Skin epidermis (tissue), 12 donors: Measurements from ENCODE around the gene C18orf32.
A peak's percentile ranks its signal among the peaks of the same experiment; 100 is the strongest.
"Not testable (repeated sequence)": the region's sequence is repeated elsewhere in the genome, so short reads cannot be mapped to it uniquely, and the experiment has no call there.

Source experiments
- H3K27ac ChIP-seq, 21 experiments: fragments of 200-600 bp; sonication (generic) in 11 of 21; one replicate each; pipeline ENCODE4 v1.5.0; 2020; ENCODE audit warnings: mild to moderate bottlenecking in 3 of 21, inconsistent platforms in 2 of 21, moderate library complexity in 2 of 21
- H3K4me3 ChIP-seq, 7 experiments: fragments of 200-600 bp; sonication (generic) in 2 of 7; one replicate each; pipeline ENCODE4 v1.5.0; 2020; ENCODE audit warnings: inconsistent platforms in 2 of 7, mild to moderate bottlenecking in 2 of 7, moderate library complexity in 1 of 7

The C18orf32 gene

GRCh38 chr18:49474935-49475334 lies 12.1 kb downstream of the C18orf32 start:
- H3K4me3 ChIP-seq, H3K27ac ChIP-seq: not testable (repeated sequence)

- H3K27ac ChIP-seq: no peak overlapping the region
These were observed 13.3 kb downstream of the C18orf32 start for GRCh38 chr18:49473721-49474120.

GRCh38 chr18:49472459-49472858 lies 14.6 kb downstream of the C18orf32 start:
- no peak overlapping the region for H3K27ac ChIP-seq

More at GRCh38 chr18:49473721-49474120, 13.3 kb downstream of the C18orf32 start:
- H3K4me3 ChIP-seq: no peak overlapping the region

GRCh38 chr18:49471532-49471931 lies 15.5 kb downstream of the C18orf32 start:
- no peak overlapping the region for H3K4me3 ChIP-seq
- no peak overlapping the region for H3K27ac ChIP-seq

More at GRCh38 chr18:49472459-49472858, 14.6 kb downstream of the C18orf32 start:
- no peak overlapping the region for H3K4me3 ChIP-seq

- Histone ChIP-seq H3K27ac (no peak overlapping the region), H3K4me3 (no peak overlapping the region)
These were observed 19.4 kb downstream of the C18orf32 start for GRCh38 chr18:49467599-49467998.

GRCh38 chr18:49467019-49467563 lies 19.9 kb downstream of the C18orf32 start:
- no peak overlapping the region for H3K4me3 ChIP-seq
- no peak overlapping the region for H3K27ac ChIP-seq

GRCh38 chr18:49464718-49465598 lies 22.1 kb downstream of the C18orf32 start:
- H3K27ac ChIP-seq: no peak overlapping the region
- no peak overlapping the region for H3K4me3 ChIP-seq

GRCh38 chr18:49461602-49461977 lies 25.4 kb downstream of the C18orf32 start:
- Histone ChIP-seq H3K4me3 (no peak overlapping the region), H3K27ac (no peak overlapping the region)

GRCh38 chr18:49460976-49461601 lies 25.9 kb downstream of the C18orf32 start:
- peak overlapping the region; percentile 20 to 98 (median 89) for H3K27ac ChIP-seq
- H3K4me3 ChIP-seq: peak overlapping the region; percentile 87 to 100 (median 96)

GRCh38 chr18:49459404-49460171 lies 27.4 kb downstream of the C18orf32 start:
- peak overlapping the region; percentile 87 to 100 (median 96) for H3K4me3 ChIP-seq

GRCh38 chr18:49457616-49458015 lies 29.4 kb downstream of the C18orf32 start:
- Histone ChIP-seq H3K27ac (no peak overlapping the region), H3K4me3 (no peak overlapping the region)

More at GRCh38 chr18:49459404-49460171, 27.4 kb downstream of the C18orf32 start:
- H3K27ac ChIP-seq: peak overlapping the region in 19 of 21 experiments; percentile 74 to 98 (median 92)

- H3K27ac ChIP-seq: peak overlapping the region in 1 of 21 experiments; percentile 55
- no peak overlapping the region for H3K4me3 ChIP-seq
These were observed 30.2 kb downstream of the C18orf32 start for GRCh38 chr18:49456794-49457193.

GRCh38 chr18:49452534-49452933 lies 34.5 kb downstream of the C18orf32 start:
- H3K4me3 ChIP-seq: not testable (repeated sequence)

GRCh38 chr18:49447810-49448745 lies 39.0 kb downstream of the C18orf32 start:
- no peak overlapping the region for H3K4me3 ChIP-seq

More at GRCh38 chr18:49452534-49452933, 34.5 kb downstream of the C18orf32 start:
- H3K27ac ChIP-seq: not testable (repeated sequence)

GRCh38 chr18:49446481-49446880 lies 40.6 kb downstream of the C18orf32 start:
- no peak overlapping the region for H3K27ac ChIP-seq

More at GRCh38 chr18:49447810-49448745, 39.0 kb downstream of the C18orf32 start:
- H3K27ac ChIP-seq: no peak overlapping the region

GRCh38 chr18:49444581-49444980 lies 42.5 kb downstream of the C18orf32 start:
- H3K27ac ChIP-seq: no peak overlapping the region
- no peak overlapping the region for H3K4me3 ChIP-seq

More at GRCh38 chr18:49446481-49446880, 40.6 kb downstream of the C18orf32 start:
- no peak overlapping the region for H3K4me3 ChIP-seq

GRCh38 chr18:49443837-49444236 lies 43.2 kb downstream of the C18orf32 start:
- no peak overlapping the region for H3K4me3 ChIP-seq
- no peak overlapping the region for H3K27ac ChIP-seq

- H3K4me3 ChIP-seq: no peak overlapping the region
- H3K27ac ChIP-seq: no peak overlapping the region
These were observed 45.6 kb downstream of the C18orf32 start for GRCh38 chr18:49441338-49441938.
